ENCODE results near the gene CMPK1.

The CMPK1 gene

DNA sequence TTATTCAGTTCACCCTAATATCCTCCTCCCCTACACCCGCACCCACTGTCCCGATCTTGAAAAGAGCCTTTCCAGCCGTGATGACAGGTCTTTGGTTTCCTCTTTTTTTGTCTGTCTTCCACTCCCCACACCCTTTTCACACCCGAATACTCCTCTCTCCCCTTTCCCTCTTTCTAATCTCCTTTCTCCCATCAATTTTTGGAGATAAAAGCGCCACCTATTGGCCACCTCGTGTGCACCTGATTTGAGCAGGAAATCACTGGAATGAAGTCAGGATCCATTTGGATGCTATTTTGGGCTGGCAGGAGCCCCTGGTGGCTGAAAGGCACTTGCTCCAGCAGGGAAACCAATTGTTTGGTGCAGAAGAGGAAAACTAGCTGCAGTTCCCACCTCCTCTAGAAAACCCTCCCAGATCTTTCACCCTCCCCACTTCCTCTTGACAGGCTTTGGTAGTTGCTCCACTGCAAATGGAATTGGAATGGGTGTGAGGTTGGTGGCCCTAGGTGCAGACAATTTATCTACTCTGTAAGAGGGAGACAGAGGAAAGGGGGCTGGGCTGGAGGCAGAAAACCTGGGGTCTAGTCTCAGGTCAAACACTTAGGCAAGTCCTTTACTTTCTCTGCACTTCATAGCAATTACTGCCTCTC is 90.9 kb downstream of the CMPK1 start:
- ATAC-seq: peak; percentile 91
- TF ChIP-seq, protein P1, sequence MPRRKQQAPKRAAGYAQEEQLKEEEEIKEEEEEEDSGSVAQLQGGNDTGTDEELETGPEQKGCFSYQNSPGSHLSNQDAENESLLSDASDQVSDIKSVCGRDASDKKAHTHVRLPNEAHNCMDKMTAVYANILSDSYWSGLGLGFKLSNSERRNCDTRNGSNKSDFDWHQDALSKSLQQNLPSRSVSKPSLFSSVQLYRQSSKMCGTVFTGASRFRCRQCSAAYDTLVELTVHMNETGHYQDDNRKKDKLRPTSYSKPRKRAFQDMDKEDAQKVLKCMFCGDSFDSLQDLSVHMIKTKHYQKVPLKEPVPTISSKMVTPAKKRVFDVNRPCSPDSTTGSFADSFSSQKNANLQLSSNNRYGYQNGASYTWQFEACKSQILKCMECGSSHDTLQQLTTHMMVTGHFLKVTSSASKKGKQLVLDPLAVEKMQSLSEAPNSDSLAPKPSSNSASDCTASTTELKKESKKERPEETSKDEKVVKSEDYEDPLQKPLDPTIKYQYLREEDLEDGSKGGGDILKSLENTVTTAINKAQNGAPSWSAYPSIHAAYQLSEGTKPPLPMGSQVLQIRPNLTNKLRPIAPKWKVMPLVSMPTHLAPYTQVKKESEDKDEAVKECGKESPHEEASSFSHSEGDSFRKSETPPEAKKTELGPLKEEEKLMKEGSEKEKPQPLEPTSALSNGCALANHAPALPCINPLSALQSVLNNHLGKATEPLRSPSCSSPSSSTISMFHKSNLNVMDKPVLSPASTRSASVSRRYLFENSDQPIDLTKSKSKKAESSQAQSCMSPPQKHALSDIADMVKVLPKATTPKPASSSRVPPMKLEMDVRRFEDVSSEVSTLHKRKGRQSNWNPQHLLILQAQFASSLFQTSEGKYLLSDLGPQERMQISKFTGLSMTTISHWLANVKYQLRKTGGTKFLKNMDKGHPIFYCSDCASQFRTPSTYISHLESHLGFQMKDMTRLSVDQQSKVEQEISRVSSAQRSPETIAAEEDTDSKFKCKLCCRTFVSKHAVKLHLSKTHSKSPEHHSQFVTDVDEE (CRISPR knock-in tag; IDR thresholded peaks at IDR 0.05): no peak
- TF ChIP-seq ZNF565 (CRISPR knock-in tag; conservative IDR thresholded peaks at IDR 0.05; ENCODE audit: low read depth) (no peak), OSR1 (CRISPR knock-in tag; IDR thresholded peaks at IDR 0.05) (no peak), ZNF70 (CRISPR knock-in tag; IDR thresholded peaks at IDR 0.05) (no peak), ZNF8 (CRISPR knock-in tag; IDR thresholded peaks at IDR 0.05) (no peak), ZC3H10 (CRISPR knock-in tag; IDR thresholded peaks at IDR 0.05) (no peak), CSDC2 (CRISPR knock-in tag; IDR thresholded peaks at IDR 0.05) (no peak), ARNTL (CRISPR knock-in tag; IDR thresholded peaks at IDR 0.05; ENCODE audit: borderline replicate concordance, low read depth) (no peak), GLIS3 (CRISPR knock-in tag; IDR thresholded peaks at IDR 0.05) (no peak), ZFP3 (CRISPR knock-in tag; IDR thresholded peaks at IDR 0.05) (no peak), ISL1 (CRISPR knock-in tag; IDR thresholded peaks at IDR 0.05) (no peak), TCF4 (CRISPR knock-in tag; IDR thresholded peaks at IDR 0.05; ENCODE audit: borderline replicate concordance) (no peak), RARB (CRISPR knock-in tag; IDR thresholded peaks at IDR 0.05) (no peak), BACH2 (CRISPR knock-in tag; IDR thresholded peaks at IDR 0.05; ENCODE audit: borderline replicate concordance) (no peak), PPARA (CRISPR knock-in tag; IDR thresholded peaks at IDR 0.05; ENCODE audit: borderline replicate concordance) (no peak)
- TF ChIP-seq, protein P2, sequence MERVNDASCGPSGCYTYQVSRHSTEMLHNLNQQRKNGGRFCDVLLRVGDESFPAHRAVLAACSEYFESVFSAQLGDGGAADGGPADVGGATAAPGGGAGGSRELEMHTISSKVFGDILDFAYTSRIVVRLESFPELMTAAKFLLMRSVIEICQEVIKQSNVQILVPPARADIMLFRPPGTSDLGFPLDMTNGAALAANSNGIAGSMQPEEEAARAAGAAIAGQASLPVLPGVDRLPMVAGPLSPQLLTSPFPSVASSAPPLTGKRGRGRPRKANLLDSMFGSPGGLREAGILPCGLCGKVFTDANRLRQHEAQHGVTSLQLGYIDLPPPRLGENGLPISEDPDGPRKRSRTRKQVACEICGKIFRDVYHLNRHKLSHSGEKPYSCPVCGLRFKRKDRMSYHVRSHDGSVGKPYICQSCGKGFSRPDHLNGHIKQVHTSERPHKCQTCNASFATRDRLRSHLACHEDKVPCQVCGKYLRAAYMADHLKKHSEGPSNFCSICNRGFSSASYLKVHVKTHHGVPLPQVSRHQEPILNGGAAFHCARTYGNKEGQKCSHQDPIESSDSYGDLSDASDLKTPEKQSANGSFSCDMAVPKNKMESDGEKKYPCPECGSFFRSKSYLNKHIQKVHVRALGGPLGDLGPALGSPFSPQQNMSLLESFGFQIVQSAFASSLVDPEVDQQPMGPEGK (CRISPR knock-in tag; IDR thresholded peaks at IDR 0.05; ENCODE audit: borderline replicate concordance): no peak
- TF ChIP-seq, protein P3, sequence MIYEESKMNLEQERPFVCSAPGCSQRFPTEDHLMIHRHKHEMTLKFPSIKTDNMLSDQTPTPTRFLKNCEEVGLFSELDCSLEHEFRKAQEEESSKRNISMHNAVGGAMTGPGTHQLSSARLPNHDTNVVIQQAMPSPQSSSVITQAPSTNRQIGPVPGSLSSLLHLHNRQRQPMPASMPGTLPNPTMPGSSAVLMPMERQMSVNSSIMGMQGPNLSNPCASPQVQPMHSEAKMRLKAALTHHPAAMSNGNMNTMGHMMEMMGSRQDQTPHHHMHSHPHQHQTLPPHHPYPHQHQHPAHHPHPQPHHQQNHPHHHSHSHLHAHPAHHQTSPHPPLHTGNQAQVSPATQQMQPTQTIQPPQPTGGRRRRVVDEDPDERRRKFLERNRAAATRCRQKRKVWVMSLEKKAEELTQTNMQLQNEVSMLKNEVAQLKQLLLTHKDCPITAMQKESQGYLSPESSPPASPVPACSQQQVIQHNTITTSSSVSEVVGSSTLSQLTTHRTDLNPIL (CRISPR knock-in tag; IDR thresholded peaks at IDR 0.05; ENCODE audit: low read depth): no peak
- TF ChIP-seq, protein P4, sequence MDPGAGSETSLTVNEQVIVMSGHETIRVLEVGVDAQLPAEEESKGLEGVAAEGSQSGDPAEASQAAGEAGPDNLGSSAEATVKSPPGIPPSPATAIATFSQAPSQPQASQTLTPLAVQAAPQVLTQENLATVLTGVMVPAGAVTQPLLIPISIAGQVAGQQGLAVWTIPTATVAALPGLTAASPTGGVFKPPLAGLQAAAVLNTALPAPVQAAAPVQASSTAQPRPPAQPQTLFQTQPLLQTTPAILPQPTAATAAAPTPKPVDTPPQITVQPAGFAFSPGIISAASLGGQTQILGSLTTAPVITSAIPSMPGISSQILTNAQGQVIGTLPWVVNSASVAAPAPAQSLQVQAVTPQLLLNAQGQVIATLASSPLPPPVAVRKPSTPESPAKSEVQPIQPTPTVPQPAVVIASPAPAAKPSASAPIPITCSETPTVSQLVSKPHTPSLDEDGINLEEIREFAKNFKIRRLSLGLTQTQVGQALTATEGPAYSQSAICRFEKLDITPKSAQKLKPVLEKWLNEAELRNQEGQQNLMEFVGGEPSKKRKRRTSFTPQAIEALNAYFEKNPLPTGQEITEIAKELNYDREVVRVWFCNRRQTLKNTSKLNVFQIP (CRISPR knock-in tag; IDR thresholded peaks at IDR 0.05; ENCODE audit: borderline replicate concordance, low read depth): no peak
